D721Med (cell line): ENCODE measurements around the gene XYLT1.

Experiments used
- DNase-seq: peaks from one replicate; pipeline ENCODE4 v3.0.0; 2011; ENCODE audit warnings: low spot score; ENCODE audit not compliant: insufficient read length
- FAIRE-seq: peaks from 2 replicates; lab custom pipeline; 2011; peaks lifted over from hg19 to GRCh38; lab: Jason Lieb, UNC
- TF ChIP-seq, protein P1 (sequence below): IDR thresholded peaks from 2 replicates; pipeline ENCODE4 v1.5.1; 2012; ENCODE audit warnings: mild to moderate bottlenecking, control low read depth; ENCODE audit not compliant: insufficient read depth; ENCODE audit errors: missing control alignments

Gene XYLT1

DNA sequence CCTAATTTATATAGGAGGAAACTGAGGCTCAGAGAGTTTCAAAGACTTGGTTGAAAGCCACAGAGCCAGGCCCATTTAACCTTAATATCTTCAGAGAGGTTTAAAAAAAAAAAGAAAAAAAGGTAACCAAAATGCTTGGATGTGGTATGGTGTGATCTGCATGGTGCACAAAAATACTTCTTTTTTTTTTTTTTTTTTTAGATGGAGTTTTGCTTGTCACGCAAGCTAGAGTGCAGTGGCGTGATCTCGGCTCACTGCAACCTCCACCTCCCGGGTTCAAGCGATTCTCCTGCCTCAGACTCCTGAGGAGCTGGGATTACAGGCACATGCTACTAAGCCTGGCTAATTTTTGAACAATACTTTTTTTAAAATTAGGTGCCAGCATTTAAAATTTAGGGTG, 101.8 kb downstream of the XYLT1 start:
- FAIRE-seq = no peak
- TF ChIP-seq, protein P1, sequence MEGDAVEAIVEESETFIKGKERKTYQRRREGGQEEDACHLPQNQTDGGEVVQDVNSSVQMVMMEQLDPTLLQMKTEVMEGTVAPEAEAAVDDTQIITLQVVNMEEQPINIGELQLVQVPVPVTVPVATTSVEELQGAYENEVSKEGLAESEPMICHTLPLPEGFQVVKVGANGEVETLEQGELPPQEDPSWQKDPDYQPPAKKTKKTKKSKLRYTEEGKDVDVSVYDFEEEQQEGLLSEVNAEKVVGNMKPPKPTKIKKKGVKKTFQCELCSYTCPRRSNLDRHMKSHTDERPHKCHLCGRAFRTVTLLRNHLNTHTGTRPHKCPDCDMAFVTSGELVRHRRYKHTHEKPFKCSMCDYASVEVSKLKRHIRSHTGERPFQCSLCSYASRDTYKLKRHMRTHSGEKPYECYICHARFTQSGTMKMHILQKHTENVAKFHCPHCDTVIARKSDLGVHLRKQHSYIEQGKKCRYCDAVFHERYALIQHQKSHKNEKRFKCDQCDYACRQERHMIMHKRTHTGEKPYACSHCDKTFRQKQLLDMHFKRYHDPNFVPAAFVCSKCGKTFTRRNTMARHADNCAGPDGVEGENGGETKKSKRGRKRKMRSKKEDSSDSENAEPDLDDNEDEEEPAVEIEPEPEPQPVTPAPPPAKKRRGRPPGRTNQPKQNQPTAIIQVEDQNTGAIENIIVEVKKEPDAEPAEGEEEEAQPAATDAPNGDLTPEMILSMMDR = no peak
- DNase-seq = no peak

DNA sequence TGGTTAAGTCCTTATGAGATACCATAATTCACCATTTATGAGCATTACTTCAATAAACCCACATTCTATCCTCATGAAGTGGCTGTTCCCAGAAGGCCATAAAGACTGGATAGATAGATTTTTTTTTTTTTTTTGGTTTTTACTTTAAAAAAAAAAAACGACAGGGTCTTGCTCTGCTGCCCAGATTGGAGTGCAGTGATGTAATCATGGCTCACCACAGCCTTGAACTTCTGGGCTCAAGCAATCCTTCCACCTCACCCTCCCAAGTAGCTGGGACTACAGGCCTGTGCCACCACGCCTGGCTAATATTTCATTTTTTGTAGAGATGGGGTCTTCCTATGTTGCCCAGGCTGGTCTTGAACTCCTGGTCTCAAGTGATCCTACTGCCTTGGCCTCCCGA, 102.3 kb downstream of the XYLT1 start:
- TF ChIP-seq, protein P1 = no peak
- FAIRE-seq = no peak

DNA sequence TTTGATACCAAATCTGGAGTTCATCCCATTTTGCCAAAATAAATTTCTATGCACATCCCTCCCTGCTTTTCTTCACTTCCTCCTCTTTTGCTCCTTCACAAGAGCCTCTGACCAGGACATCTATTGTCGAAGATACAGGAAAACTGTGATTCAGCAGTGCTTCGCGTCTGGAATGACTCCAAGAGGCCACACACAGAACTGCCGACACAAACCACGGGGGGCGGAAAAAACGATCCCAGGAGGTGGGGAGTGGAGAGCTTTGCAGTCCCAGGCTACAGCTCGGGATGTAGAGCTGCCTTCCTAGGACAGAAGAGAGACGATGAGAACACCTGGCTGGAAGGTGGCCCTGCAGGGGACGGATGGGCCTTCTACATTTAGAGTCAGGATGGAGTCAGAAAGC, 102.8 kb downstream of the XYLT1 start:
- DNase-seq (no peak), FAIRE-seq (no peak)
- TF ChIP-seq, protein P1 = no peak

More for the DNA sequence above, 102.3 kb downstream of the XYLT1 start:
- no peak for DNase-seq

DNA sequence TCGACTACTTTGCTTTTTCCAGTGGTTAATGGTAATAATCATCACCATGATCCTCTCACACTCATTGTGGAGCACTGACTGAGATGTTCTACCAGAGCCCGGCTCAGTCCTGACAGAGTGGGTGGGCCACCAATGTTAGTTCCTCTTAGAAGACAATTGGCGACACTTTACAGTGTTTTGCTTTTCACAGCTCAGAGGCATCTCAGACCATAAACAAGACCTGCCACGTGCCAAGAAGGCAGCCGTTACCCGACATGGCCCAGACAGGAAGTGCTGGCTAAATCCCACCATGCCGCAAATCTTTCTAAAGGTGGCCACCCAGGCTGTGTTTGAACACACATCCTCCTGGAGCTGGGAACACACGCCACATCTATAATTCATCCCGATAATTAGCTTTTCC, 103.7 kb downstream of the XYLT1 start:
- TF ChIP-seq, protein P1 = no peak
- no peak for FAIRE-seq

GRCh38 chr16:17366299-17366961, 104.3 kb downstream of the XYLT1 start:
- FAIRE-seq (no peak), DNase-seq (no peak)
- TF ChIP-seq, protein P1 = no peak

More for the DNA sequence above, 103.7 kb downstream of the XYLT1 start:
- DNase-seq = no peak

GRCh38 chr16:17365591-17366298, 105.0 kb downstream of the XYLT1 start:
- DNase-seq = no peak
- FAIRE-seq = no peak

More at GRCh38 chr16:17365591-17366298, 105.0 kb downstream of the XYLT1 start:
- TF ChIP-seq, protein P1 = no peak
